GM19397 (cell line): ENCODE data around the gene VEPH1.

Experiments
- ATAC-seq: cut with Tn5 transposase; IDR thresholded peaks from one replicate; pipeline ENCODE4 v1.9.1; 2021; ENCODE audit warnings: mild to moderate bottlenecking, moderate library complexity; ENCODE audit not compliant: unreplicated experiment

VEPH1 gene

DNA sequence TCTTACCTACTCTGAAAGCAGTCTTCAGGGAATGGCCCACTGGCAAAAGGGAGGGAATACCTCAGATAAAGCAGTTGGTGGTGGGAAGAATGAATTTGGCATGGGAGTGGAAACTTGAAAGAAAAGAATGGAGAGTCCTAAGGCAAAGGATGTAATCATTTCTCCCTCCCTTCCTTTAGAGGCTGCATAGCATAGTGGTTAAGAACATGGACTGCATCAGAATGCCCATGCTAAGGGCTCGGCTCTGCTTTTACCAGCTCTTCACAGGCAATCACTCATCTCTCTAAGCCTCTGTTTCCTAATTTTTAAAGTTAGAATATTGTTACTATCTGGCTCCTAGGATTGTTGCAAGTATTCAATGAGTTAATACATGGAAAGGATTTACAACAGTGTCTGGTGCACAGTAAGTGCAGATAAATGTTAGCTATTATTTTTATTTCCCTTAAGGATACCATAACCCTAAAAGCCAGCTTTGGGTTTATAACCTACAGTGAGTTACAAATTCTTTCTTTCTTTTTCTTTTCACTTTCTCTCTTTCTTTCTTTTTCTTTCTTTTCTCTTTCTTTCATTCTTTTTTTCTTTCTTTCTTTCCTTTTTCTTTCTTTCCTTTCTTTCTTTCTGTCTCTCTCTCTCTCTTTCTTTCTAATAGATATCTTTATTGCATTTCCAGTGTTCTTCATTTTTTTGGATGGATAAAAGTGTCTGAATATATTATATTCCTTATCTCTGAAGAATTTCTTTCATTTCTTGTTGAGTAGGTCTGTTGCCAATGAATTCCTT lies 23.6 kb downstream of the VEPH1 start:
- no peak for ATAC-seq

DNA sequence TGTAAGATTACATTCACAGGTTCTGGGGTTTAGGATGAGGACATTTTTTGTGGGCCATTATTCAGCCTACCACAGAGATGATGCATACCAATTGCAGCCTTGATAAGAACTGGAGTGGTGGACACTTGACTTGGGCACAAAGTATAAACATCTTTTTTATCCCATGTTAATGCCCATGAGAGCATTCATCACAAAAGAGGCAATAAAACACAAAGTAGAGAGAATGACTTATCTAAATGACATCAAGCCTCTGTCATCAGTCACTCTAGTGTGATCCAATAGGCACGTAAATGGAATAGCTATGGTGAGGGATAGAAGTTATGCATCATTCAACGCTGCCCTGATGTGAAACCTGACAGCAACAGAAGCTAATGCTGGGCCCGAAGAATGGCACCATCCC lies 25.8 kb downstream of the VEPH1 start:
- ATAC-seq: no peak

DNA sequence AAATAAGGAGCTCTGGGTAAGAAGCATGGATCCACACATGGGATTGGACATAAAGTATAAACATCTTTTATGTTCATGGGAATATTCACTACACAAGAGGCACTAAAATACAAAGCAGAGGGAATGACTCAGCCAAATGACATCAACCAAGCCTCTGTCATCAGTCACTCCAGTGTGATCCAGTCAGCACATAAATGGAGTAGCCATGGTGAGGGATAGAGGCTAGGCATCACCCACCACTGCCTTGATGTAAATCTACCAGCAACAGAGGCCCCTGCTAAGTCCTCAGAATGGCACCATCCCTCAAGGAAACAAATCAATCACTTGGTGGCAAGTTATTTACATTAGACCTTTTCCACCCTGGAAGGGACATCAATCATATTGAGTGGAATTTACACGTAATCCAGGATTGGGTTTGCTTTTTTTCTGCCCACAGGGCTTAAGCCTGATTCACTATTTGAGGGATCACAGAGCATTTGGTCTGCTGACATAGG lies 27.2 kb downstream of the VEPH1 start:
- ATAC-seq: no peak

DNA sequence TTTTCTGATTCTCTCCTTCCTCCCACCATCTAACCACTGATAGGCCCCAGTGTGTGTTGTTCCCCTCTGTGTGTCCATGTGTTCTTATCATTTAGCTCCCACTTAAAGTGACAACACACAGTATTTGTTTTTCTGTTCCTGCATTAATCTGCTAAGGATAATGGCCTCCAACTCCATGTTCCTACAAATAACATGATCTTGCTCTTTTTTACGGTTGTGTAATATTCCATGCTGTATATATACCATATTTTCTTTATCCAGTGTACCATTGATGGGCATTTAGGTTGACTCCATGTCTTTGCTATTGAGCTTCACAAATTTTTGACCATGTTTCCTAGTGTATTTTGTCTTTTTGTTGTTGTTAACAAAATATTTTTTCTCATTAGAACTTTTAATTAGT lies 30.6 kb downstream of the VEPH1 start:
- ATAC-seq: no peak

DNA sequence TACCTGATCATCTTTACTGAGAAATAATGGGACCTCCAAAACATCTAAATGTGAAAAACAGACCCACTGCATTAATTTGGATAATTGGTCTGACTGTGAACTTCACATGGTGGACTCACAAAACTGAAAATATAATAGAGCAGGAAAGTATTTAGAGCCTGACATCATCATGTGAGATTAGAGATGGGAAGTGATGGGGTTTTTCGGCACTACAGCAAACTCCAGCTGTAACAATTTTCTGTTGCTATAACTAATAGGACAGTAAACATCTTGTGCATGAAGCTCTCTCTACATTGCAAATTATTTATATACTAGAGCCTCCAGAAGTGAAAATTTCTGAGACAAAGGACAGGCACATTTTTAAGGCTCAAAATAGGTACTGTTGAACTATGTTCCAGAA lies 32.2 kb downstream of the VEPH1 start:
- ATAC-seq: no peak

DNA sequence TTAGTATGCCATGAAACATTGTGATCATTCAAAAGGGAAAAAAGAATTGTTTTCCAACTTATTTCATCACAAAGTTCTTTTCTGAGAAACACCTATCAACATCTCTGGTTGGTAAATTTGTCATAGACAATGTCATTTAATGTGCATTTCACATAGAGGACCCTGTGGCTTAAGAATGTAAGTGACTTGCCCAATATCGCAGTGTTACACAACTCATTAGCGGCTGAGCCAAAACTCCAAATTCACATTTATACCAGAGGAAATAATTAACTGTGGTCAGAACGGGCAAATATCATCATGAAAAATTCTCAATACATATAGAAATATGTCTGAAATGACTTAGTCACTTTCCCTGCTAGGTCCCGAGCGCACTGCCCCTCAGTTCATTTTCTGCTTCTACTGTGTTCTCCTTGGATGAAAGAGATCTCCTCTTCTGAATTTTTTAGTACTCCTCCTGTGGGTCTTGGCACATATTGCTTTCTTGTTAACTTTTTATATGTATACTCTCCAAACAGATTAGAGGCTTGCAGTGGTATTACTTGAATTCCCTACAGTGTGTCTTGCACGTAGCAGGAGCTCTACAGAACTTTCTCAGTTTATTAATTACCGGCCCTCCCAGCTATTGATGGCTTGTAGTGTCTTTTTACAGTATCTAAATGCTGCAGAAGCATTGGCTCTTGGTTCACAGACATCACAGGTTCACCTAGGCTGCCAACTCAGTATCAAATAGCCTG lies 33.5 kb downstream of the VEPH1 start:
- no peak for ATAC-seq

DNA sequence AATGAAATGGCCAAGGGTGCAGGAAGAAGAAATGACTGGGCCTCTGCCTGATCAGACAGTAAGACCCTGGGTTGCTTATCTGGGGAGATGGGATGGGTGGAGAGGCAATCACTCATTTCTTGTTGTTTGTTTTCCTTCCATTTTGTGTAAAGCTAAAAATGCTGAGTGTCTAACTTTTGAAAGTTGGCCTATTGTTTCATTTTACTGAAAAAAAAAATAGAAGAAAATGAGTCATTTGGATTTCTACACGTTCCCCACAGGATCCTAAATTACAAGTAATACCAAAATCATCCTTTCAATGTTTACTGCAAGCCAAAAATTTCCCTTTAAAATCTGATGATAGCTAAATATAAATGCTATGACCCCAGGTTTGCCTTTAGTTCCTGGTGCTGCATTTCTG lies 36.0 kb downstream of the VEPH1 start:
- ATAC-seq: no peak

DNA sequence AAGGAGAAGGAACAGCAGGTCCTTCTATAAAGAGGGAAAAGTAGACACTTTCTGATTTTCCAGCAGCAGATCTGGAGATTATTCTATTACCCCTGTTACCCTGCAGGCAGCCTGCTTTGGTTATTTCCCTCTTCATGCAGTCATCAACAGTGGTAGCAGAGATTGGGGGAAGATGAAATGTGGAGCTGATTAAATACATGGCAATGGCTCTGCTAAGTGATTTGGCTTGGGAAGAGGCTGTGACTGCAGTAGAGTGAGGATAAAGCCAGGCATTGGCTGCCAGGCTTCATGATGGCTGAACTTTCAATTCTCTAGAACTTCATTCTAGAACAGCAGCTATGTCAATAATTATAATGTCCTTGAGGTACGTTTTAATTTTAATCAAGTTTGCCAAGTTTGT lies 37.5 kb downstream of the VEPH1 start:
- ATAC-seq: no peak

DNA sequence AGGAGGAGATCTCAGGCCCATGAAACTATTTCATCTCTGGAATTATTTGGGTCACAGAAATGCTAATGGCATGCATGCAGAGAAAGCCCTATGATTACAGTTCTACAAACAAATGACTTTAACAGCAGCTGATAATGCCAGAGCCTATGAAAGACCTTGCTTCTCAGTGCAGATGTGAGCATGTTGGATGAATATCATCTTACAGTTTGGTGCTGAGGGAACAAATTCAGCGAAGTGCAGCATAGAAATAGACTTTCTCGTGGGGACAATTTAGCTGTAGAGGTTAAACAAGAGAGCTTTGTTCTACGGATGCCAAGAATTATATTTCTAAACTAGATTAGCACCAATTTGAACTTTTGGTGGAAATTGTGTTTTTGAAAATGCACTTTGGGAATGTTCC lies 38.9 kb downstream of the VEPH1 start:
- ATAC-seq: no peak

DNA sequence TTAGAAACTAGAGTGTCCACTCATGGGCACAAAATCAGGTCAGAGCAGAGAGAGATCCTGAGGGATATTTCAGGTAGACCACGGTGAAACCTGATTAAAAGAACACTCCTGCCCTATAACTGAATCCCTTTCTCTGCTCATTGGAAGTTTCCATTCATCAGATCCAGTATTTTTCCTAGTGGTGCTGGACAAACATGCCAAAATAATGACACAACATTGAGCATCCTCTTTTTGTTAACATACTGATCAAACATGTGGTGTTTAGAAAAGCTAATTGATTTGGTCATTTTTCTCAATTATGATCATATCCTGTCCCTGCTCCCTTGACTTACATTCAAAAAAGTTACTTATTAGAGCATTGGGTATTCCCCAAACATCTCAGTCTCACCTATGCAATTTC lies 39.4 kb downstream of the VEPH1 start:
- no peak for ATAC-seq

DNA sequence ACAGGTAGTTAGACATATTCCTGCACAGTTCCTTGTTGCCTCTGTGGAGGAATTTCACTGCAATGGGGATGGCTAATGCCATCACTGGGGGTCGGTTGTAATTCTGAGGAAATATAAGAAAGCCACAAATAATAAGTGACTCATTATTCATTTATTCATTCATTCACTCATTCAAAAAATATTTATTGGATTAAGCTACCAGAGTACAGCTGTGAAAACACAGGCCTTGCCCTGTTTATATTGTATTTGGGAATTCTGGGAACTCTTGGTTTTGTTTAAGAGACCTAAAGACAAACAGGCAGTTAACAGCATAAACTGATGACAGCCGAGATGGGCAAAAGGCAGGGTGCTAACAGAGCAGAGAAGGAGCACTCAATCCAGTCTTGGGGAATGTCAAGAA lies 43.0 kb downstream of the VEPH1 start:
- no peak for ATAC-seq

DNA sequence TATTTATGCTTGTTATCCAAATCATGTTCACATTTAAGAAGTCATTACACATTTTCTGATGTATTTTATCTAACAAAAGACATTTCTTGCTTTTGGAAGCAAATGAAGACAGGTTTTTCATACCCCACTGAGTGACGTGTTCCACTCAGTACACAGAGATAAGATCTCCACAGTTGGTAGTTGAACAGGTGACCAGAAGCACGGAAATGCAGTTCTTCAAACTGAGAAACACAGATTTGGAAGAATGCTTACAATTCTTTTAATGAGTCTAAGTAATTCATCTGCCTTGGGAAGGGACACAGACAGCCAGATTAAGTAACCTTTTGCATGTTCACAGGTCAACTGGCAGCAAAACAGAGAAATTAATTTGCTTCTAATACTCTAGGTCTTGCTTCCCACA lies 43.5 kb downstream of the VEPH1 start:
- no peak for ATAC-seq

DNA sequence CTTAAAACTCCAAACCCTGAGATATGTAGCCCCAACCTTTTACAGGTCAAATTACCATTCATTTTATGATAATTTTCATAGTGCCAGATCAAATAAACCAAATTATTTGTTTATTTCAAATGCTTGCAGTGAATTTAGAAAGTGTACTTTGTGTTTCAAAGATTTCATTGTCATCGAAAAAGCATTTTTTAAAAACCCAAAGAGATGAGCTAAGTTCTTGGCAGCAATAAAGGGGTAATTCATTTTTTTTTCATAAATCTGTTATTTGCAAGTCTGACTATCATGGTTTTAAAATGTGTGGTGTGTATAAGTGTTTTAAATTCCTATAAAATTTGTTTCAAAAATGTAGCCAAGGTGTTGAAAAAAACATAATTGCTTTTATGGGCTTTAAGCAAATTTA lies 49.4 kb downstream of the VEPH1 start:
- ATAC-seq: no peak

DNA sequence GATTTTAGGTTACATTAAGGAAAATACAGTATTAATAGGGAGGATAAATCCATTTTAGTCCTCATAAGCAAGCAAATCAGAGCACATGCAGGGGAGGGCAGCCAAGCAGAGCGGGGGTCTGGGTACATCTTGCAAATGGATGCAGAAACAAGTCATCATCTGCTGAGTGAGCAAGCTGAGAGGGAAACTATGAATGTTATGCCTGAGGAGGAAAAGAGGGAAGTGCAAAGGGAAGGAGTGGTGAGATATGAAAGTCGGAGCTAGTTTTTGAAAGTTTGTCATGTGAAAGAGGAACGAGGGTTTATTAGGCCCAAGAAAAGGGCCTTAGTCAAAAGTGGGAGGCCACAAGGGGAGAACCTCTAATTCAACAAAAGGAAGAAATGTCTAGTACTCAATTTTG lies 51.1 kb downstream of the VEPH1 start:
- ATAC-seq: no peak

DNA sequence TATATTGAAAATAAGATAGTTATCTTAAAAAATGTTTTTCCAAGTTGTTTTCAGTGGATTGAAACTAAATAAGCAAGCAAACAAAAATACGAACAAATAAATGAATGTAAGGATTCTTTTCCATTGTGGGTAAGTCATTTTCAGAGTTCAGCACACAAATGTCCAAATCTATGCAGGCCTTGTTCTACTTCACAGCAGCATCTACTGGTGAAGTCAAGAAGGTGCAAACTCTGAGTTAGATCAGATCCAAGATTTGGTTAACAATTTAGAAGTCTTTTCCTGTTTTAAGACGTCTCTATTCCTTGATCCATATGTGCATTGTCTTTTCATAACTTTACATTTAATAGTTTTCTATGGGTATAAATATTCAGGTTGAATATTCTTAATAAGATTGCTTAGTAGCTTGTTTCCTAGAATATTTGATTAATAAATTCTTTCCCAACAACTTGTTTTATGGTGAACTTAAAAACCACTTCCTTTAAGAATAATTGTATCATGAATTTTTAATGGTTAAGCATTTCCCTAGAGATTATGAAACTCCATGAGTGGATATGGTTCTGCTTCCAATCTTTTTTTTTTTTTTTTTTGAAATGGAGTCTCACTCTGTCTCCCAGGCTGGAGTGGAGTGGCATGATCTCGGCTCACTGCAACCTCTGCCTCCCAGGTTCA lies 56.1 kb downstream of the VEPH1 start:
- ATAC-seq: no peak

DNA sequence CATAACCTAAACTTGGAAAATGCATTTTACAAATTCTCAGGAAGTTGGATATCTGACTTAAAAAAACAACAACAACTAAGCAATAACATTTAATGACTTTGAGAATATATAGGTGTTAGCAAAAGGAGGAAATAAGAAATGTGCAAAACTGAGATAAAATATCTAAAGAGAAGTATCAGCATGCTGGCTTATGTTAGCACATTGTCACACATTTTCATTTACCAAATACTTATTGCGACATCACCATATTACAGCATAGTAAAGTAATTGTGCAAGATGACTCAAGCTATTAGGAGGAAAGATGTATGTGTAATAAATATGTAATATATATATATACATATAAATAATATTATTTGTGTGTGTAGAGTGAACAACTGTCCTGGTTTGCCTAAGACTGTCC lies 57.4 kb downstream of the VEPH1 start:
- ATAC-seq: no peak

DNA sequence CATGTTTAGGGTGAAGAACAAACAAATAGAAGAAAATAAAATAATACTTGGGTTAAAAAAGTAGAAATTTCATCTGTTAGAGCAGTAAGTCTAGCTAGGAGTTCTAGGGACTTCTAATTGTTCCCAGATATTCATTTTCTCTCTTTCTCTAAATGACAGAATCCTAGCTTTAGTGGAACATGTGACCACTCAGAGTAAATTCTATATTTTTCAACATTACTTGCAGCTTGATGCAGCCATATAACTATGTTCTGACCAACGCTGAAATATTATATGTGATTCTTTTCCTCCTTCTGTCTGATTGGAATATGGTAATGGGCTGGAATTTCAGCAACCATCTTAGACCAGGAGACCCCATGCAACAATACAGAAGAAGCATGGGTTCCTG lies 58.4 kb downstream of the VEPH1 start:
- no peak for ATAC-seq

DNA sequence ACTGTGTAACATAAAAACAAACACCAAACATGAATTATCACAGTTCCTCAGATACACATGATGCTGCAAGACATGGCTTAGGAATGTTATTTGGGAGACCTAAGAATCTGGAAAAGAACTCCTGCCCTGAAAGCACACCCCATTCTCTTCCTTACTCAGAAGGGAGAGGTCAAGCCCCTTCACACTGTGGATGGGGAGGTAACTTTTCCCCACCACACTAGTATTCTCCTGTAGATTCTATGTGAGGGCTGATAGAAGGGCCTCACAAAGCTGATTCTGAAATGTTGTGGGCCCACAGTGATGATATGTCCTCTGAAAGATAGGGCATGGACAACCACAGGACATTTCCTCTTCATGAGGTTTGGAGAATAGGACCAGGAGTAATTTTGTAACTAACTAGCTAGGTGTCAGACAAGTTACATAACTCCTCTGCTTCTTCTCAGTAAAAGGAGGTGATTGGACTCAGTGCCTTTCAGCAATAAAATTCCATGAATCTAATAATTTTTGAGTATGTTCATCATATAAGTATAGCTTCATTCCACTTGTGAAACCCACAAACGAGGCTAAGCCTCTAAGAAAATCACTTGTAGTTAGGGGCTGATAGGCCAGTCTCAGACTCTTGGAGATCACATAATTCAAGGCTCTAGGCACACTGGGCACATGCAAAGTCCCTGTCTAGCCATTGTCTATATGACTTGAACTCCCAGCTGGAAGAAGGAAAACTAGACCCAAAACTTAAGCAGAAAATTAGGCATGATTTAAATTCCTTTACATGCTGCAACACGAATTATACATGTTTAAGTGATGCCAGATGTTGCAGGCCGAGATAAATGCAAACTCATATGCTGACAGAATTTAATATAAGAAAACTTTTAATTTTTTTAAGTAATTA lies 59.1 kb downstream of the VEPH1 start:
- no peak for ATAC-seq

DNA sequence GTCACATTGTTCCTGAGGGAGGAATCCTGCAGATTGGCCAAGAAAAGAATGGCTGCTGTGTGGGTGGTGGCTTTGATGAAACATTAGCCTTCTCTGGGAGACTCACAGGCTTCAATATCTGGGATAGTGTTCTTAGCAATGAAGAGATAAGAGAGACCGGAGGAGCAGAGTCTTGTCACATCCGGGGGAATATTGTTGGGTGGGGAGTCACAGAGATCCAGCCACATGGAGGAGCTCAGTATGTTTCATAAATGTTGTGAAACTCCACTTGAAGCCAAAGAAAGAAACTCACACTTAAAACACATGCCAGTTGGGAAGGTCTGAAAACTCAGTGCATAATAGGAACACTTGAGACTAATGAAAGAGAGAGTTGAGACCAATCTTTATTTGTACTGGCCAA lies 60.5 kb downstream of the VEPH1 start:
- no peak for ATAC-seq

DNA sequence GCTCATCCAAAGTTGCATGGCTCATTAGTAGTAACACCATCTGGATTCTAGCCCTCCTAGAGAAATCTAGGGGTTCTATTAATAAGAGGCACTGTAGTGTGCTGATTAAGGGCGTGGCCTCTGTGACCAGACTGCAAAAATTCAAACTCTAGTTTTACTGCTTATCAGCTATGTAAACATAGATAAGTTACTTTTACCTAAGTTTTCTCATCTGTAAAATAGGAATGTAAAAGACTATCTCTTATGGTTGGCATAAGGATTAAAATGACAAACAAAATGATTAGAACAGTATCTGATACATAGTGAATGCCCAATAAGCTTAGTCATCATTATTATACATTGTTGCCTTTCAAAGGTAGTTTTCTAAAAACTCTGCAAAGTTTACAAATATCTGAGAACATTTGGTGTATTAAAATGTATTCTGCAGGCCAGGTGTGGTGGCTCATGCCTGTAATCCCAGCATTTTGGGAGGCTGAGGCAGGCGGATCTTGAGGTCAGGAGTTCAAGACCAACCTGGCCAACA lies 62.1 kb downstream of the VEPH1 start:
- no peak for ATAC-seq
